HG03378 (cell line): ENCODE measurements around the gene PTCHD4.

ENCODE experiments used
- ATAC-seq: cut with Tn5 transposase; IDR thresholded peaks from one replicate; pipeline ENCODE4 v1.9.1; 2021; ENCODE audit warnings: mild to moderate bottlenecking, moderate library complexity; ENCODE audit not compliant: unreplicated experiment

Gene PTCHD4

DNA sequence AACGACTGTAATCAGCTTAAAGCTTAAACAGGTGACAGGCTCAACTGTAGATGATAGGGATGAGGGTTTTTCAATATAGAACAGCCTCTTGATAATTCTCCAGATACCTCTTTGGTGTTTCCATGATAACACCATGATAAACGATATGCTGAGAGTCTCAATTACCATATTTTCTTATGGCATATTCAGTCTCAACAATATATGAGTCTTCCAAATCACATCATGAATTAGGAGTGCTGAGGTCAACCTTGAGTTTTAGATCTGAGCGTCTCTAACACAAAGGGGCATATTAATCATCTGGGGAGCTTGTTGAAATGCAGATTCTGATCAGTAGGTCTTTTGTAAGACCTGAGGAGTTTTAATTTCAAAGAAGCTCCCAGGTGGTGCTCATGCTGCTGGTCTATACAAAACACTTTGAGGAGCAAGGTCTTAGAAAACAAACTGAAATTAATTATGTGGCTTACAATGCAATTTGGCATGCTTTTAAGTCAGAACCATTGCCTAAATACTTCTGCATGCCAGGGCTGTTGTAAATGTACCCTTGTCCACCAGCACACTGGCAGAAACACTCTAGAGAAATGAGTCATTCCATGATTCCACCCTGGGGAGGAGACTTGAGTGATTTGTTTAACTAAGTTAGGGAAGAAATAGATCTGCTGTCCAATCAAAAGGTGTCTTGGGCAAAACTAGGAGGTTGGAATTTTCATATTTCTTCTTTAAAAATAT, 49.6 kb downstream of the PTCHD4 start:
- ATAC-seq = no peak
